WERI-Rb-1 (cell line): ENCODE results near the gene TBX2.

Experiments
- DNase-seq: peaks from one replicate; pipeline ENCODE4 v3.0.0-alpha.2; 2020
- H3K27ac ChIP-seq: fragments of 250-450 bp; sonication (Bioruptor Pico); 2 replicates; pipeline ENCODE4 v1.5.1; 2020; ENCODE audit warnings: mild to moderate bottlenecking, moderate library complexity
- H3K27me3 ChIP-seq: fragments of 250-450 bp; sonication (Bioruptor Pico); 2 replicates; pipeline ENCODE4 v1.5.1; 2021; ENCODE audit warnings: mild to moderate bottlenecking, low read depth, moderate library complexity; ENCODE audit not compliant: insufficient read depth, severe bottlenecking
- H3K36me3 ChIP-seq: fragments of 250-450 bp; sonication (Bioruptor Pico); 2 replicates; pipeline ENCODE4 v1.5.1; 2020; ENCODE audit warnings: mild to moderate bottlenecking, moderate library complexity
- H3K4me3 ChIP-seq: 2 replicates; pipeline ENCODE4 v1.5.1; 2011; ENCODE audit warnings: low read depth, mild to moderate bottlenecking, control low read depth, low read length
- H3K9me3 ChIP-seq: fragments of 250-450 bp; sonication (Bioruptor Pico); 2 replicates; pipeline ENCODE4 v1.5.1; 2021; ENCODE audit warnings: mild to moderate bottlenecking, moderate library complexity; ENCODE audit not compliant: severe bottlenecking
- TF ChIP-seq, protein P1 (sequence below): IDR thresholded peaks from 2 replicates; pipeline ENCODE4 v1.5.1; 2011; ENCODE audit warnings: low read depth, mild to moderate bottlenecking, control low read depth, inconsistent platforms, low read length

TBX2 gene

DNA sequence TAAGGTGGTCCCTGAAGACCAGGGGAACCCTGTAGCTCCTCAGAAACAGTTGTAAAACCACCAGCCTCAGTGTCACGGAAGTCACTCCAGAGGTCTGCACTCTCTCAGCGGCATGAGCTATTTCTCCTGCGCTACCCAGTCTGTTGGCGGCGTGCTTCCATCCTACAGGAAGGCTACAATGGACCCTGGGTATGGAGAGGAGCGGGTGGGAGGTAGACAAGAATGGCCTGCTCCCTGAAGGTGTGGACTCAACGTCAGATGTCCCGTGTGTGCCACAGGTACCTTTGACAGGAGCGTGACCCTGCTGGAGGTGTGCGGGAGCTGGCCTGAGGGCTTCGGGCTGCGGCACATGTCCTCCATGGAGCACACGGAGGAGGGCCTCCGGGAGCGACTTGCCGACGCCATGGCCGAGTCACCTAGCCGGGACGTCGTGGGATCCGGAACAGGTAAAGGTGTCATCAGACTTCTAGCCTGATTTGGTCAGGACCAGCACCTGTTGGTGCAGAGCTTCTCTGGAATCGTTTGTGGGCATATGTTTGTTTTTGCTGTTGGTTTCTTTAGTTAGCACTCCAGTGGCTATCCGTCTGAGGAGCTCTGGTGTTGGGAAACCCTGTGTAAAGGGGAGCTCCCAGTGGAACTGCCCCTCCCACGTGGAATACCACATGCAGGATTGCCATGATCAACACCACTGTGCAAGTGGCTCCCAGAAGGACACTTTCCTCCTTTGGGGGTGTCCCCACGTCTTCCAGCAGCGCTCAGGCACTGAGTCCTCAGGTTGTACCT lies 31.4 kb upstream of the TBX2 start:
- H3K36me3 ChIP-seq, result no peaks in the 10 kb centered on the region
- H3K27ac ChIP-seq, result no peak overlapping the region
- no peaks in the 10 kb centered on the region for H3K27me3 ChIP-seq
- no peaks in the 10 kb centered on the region for H3K9me3 ChIP-seq
- DNase-seq, result no peak
- no peak overlapping the region for H3K4me3 ChIP-seq
- TF ChIP-seq, protein P1, sequence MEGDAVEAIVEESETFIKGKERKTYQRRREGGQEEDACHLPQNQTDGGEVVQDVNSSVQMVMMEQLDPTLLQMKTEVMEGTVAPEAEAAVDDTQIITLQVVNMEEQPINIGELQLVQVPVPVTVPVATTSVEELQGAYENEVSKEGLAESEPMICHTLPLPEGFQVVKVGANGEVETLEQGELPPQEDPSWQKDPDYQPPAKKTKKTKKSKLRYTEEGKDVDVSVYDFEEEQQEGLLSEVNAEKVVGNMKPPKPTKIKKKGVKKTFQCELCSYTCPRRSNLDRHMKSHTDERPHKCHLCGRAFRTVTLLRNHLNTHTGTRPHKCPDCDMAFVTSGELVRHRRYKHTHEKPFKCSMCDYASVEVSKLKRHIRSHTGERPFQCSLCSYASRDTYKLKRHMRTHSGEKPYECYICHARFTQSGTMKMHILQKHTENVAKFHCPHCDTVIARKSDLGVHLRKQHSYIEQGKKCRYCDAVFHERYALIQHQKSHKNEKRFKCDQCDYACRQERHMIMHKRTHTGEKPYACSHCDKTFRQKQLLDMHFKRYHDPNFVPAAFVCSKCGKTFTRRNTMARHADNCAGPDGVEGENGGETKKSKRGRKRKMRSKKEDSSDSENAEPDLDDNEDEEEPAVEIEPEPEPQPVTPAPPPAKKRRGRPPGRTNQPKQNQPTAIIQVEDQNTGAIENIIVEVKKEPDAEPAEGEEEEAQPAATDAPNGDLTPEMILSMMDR, result no peak

DNA sequence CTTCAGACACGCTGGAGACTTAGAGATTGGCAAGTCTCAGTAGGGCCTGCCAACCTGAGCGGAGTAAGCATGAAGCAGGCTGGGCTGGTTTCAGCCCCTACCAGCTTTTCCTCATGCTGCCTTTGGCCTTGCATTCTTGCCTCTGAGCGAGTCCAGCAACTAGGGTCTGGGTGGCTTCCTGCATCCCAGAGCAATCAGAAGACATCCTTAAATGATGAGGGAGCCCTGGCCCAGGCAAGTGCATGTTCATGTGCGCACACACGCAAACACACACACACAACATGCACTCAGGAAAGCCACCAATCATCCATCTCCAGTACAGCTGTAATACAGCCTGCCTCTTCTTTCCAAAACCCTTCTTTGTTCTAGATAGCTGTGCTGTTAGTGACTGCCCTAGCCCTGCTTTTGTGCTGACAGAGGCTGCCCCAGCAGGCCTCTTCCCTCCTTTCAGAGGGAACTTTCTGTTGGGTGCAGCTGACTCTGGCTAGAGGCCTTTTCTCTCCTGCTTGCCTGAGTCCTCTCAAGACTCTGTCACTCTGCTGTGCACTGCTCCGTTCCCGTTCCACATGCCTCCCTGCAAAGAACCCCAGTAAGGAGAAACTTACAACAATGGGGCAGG lies 30.7 kb upstream of the TBX2 start:
- TF ChIP-seq, protein P1, result no peak
- H3K36me3 ChIP-seq, result no peaks in the 10 kb centered on the region
- H3K4me3 ChIP-seq, result no peak overlapping the region
- no peak for DNase-seq
- no peak overlapping the region for H3K27ac ChIP-seq
- no peaks in the 10 kb centered on the region for H3K9me3 ChIP-seq
- no peaks in the 10 kb centered on the region for H3K27me3 ChIP-seq

DNA sequence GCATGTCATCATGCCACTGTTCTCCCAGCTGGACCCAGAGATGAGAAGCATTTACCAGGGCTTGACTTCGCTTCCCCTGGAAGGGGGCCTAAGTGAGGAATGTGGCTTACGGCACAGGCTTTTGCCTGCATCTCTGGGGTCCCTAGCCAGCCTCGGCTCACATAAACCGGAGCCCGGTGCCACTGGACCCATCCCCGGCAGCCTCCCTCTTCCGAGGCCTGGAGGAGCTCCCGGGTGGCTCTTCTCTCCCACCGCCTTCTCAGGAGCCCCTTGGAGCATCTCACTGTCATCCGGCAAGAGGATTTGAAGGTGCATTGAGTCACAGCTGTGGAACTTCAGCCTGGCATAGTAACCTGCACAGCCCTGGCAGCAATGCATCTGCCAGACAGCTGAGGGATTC lies 29.9 kb upstream of the TBX2 start:
- no peak overlapping the region for H3K4me3 ChIP-seq
- no peaks in the 10 kb centered on the region for H3K27me3 ChIP-seq
- no peaks in the 10 kb centered on the region for H3K9me3 ChIP-seq
- TF ChIP-seq, protein P1, result no peak
- DNase-seq, result no peak
- H3K27ac ChIP-seq, result no peak overlapping the region
- H3K36me3 ChIP-seq, result no peaks in the 10 kb centered on the region

DNA sequence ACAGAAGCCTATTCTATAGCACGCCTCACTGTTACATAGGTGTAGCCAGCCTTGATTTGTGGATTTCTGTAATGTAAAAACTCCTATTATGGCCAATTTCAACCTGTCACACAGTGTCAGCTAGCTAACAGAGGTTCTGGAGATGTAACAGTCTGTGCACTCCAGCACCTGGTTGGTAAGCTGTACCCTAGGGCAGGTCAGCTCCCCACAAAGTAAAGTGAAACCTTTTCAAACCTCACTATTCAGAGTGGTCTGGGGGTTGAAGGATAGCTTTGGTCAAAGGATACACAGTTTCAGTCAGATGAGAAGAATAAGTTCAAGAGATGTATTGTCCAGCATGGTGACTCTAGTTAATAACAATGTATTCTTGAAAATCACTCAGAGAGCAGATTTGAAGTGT lies 28.5 kb upstream of the TBX2 start:
- no peaks in the 10 kb centered on the region for H3K9me3 ChIP-seq
- H3K27me3 ChIP-seq, result no peaks in the 10 kb centered on the region
- no peak for DNase-seq
- TF ChIP-seq, protein P1, result no peak
- H3K4me3 ChIP-seq, result no peak overlapping the region
- no peak overlapping the region for H3K27ac ChIP-seq
- H3K36me3 ChIP-seq, result no peaks in the 10 kb centered on the region

DNA sequence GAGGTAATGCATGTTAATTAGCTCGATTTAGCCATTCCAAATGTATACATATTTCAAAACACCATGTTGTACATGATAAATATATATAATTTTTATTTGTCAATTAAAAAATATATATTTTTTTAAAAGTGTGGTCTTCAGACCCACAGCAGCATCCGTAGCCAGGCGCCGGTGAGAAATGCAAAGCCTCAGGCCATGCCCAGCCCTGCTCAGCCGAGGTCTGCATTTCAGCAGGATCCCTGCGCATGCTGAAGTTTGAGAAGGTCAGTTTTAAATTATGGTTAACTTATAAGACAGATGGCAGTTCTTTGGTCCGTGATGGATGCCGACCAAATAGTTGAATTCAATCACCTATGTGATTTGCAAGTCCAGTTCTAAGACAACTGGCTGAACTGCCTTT lies 28.0 kb upstream of the TBX2 start:
- no peaks in the 10 kb centered on the region for H3K27me3 ChIP-seq

More for the DNA sequence above, 28.0 kb upstream of the TBX2 start:
- Histone ChIP-seq H3K36me3 (no peaks in the 10 kb centered on the region), H3K9me3 (no peaks in the 10 kb centered on the region), H3K27ac (no peak overlapping the region), H3K4me3 (no peak overlapping the region)
- DNase-seq, result no peak
- TF ChIP-seq, protein P1, result no peak
